ENCODE data around the gene ATXN3L.
"Not testable (repeated sequence)": the region's sequence is repeated elsewhere in the genome, so short reads cannot be mapped to it uniquely, and the experiment has no call there.

ATXN3L gene

DNA sequence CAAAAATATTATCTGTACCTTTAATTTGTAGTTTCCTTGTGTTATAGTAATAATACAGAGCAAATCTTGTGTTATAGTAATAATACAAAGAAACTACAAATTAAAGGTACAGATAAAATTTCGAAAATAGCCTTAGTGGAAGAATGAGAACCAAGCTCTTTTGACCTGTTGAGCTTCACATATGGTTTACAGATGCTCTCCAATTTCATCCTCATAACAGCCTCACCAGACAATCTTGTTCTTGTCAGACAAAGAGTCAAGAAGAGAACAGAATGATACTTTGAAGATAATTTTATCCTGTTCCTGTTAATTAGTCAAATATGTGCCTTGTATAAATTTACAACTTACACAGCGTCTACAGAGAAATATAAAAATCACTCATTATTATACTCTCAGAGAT is 12.8 kb downstream of the ATXN3L start:
- no peak for DNase-seq (ENCODE audit: low read depth in 3 of 3, low spot score in 1 of 3)

- DNase-seq (ENCODE audit: low read depth in 3 of 3, low spot score in 1 of 3) = no peak
These were observed 14.7 kb downstream of the ATXN3L start for GRCh38 chrX:13305108-13305507.

GRCh38 chrX:13304052-13304451 is 15.8 kb downstream of the ATXN3L start:
- DNase-seq (ENCODE audit: low read depth in 3 of 3, low spot score in 1 of 3) = no peak

GRCh38 chrX:13303248-13303647 is 16.6 kb downstream of the ATXN3L start:
- DNase-seq (ENCODE audit: low read depth in 3 of 3, low spot score in 1 of 3) = not testable (repeated sequence)

DNA sequence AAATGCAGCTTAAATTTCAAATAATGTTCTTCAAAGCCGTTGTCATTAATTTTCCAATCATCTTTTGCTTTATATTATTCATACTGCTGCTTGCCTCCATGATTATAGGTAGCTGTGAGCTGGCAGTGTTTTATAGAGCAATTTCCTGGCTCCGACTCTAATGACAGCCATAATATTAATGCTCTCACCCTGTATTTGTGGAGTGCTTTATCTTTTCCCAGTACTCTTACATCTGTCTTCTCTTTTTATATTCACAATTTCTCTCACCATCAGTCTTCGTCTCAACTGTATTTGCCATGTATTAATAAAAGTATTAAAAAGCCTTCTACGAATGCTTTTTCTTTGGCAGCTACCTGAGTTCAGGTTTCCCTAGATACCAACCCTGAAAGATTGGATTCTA is 21.0 kb downstream of the ATXN3L start:
- no peak for DNase-seq (ENCODE audit: low read depth in 3 of 3, low spot score in 1 of 3)

GRCh38 chrX:13295841-13296240 is 24.0 kb downstream of the ATXN3L start:
- no peak for DNase-seq (ENCODE audit: low read depth in 3 of 3, low spot score in 1 of 3)

GRCh38 chrX:13293700-13294099 is 26.2 kb downstream of the ATXN3L start:
- no peak for DNase-seq (ENCODE audit: low read depth in 3 of 3, low spot score in 1 of 3)

GRCh38 chrX:13290891-13291614 is 28.8 kb downstream of the ATXN3L start:
- no peak for DNase-seq (ENCODE audit: low read depth in 3 of 3, low spot score in 1 of 3)

- no peak for DNase-seq (ENCODE audit: low read depth in 3 of 3, low spot score in 1 of 3)
These were observed 31.2 kb downstream of the ATXN3L start for GRCh38 chrX:13288671-13289070.

DNA sequence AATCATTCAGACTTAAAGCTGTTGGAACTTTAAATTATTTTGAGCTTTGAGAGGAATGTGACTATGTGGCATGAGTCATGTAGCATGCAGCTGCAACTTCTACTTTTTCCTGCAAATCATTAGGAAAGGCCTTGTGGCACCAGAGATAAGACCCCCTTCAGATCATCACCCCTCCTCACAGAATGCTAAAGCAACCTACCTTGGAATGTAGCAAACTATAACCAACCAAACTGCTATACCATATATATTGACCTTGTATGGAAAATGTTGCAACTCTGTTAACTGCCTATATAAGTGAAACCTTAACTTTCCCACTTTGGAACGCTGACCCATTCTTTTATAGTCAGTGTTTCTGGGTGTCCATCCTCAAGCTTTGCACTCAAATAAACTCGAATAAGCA is 32.0 kb downstream of the ATXN3L start:
- no peak for DNase-seq (ENCODE audit: low read depth in 3 of 3, low spot score in 1 of 3)

DNA sequence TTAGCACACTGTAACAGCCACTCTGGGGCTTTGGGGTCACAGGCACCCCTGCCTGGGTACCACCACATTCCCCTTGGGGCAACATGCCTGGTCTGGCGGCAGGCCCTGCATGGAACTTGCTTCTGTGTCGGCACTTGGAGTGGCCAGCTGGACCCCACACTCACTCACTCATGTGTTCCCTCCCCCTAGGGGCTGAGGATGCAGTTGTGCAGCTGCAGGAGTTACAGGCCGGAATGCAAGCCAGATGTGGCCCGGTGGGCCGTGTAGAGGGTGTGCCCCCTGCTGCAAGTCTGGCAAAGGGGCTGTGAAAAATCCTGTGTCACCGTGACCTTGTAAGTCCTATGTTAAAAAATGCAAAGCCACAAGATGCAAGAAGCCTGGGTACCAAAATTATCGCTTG is 34.2 kb downstream of the ATXN3L start:
- no peak for DNase-seq (ENCODE audit: low read depth in 3 of 3, low spot score in 1 of 3)

GRCh38 chrX:13285229-13285628 is 34.6 kb downstream of the ATXN3L start:
- no peak for DNase-seq (ENCODE audit: low read depth in 3 of 3, low spot score in 1 of 3)

- DNase-seq (ENCODE audit: low read depth in 3 of 3, low spot score in 1 of 3) = no peak
These were observed 35.3 kb downstream of the ATXN3L start for GRCh38 chrX:13284570-13284969.

DNA sequence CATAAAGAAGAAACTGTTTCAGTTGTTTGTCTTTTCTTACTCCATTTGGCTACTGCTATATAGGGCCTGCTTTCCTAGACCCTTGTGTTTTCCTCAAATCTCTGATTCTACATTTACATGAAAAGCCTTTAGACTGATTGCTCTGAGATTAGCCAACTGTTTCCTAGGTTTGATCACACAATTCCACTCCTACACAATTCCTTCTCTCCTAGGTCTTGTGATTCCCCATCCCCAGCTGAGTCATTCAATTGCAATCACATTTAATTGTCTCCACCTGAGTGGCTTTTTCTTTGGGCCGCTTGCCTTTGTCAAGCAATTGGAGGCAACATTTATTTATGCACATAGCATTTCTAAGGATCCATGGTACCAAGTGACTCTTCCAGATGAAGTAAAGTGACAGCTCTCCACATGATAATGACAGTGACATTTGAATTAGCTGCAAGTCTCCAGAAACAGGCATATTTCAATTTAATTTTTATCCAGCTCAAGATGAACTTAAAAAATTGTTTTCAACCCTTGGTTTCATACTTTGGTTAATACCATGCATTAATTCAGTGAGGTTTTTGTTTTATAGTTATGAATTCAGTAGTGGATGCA is 35.8 kb downstream of the ATXN3L start:
- DNase-seq (ENCODE audit: low read depth in 3 of 3, low spot score in 1 of 3) = no peak

GRCh38 chrX:13283512-13283911 is 36.3 kb downstream of the ATXN3L start:
- no peak for DNase-seq (ENCODE audit: low read depth in 3 of 3, low spot score in 1 of 3)

DNA sequence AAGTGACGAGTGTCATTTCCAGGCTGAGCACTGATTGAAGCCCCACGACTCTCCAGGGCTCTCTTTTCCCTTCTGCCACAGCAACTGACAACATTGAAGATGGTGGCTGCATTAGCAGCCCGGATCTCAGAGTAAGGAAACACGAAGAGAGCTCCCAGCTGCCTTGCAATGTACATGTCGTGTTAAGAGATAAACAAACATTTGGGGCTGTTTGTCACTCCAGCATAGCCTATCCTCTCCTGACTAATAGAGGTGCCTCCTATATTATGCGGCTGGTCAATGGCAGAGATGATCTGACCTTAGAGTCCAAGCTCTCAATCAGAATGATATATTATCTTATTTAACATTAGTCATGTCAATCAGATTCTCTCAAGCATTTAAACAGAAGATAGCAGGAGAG is 38.6 kb downstream of the ATXN3L start:
- DNase-seq (ENCODE audit: low read depth in 3 of 3, low spot score in 1 of 3) = no peak

DNA sequence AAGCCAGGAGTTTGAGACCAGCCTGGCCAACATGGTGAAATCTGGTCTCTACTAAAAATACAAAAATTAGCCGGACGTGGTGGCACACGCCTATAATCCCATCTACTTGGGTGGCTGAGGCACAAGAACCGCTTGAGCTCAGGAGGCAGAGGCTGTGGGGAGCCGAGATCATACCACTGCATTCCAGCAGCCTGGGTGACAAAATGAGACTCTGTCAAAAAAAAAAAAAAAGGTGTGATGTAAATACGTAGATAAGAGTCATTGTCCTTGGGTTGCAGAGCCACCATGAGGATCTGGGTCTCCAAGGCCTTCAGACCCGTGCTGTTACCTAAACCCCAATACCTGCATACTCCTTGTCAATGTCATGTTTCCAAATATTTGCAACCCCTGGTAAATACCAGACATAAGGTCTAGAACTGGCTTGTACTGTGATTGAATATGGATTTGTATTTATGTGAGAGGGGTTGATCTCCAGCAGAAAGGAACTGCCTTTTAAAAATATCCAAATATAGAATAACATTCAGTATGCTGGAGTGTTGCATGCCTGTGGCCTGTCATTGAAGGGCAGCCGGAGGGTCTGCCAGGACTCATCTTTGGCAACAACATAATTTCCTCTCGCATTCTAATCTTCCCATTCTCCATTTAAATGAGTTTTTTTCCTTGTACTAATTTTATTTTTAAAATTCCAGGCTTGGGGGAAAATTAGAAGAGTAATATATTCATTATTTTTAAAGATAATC is 40.4 kb downstream of the ATXN3L start:
- no peak for DNase-seq (ENCODE audit: low read depth in 3 of 3, low spot score in 1 of 3)

- no peak for DNase-seq (ENCODE audit: low read depth in 3 of 3, low spot score in 1 of 3)
These were observed 42.3 kb downstream of the ATXN3L start for GRCh38 chrX:13277539-13277938.

- no peak for DNase-seq (ENCODE audit: low read depth in 3 of 3, low spot score in 1 of 3)
These were observed 42.9 kb downstream of the ATXN3L start for GRCh38 chrX:13276991-13277390.

DNA sequence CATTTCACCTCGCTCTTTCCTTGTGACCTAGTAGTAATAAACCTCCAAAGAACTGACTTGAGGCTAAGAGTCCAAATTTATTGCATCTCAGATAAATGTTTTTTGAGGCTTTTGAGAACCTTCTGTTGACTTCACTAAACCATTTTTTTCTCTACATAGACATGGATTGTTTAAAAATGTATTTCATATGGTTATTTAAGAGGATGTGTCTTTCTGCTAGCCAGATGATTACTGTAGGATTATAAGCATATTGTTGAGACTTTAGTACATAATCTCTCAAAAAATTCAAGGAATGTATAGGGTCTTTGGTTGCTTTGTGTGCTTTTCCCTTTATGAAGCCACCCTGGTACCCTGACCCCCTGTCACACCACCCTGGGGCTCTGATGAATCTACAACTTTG is 44.8 kb downstream of the ATXN3L start:
- no peak for DNase-seq (ENCODE audit: low read depth in 3 of 3, low spot score in 1 of 3)

GRCh38 chrX:13272426-13272825 is 47.4 kb downstream of the ATXN3L start:
- no peak for DNase-seq (ENCODE audit: low read depth in 3 of 3, low spot score in 1 of 3)

GRCh38 chrX:13271511-13271910 is 48.3 kb downstream of the ATXN3L start:
- no peak for DNase-seq (ENCODE audit: low read depth in 3 of 3, low spot score in 1 of 3)

All from stimulated activated CD4-positive, alpha-beta T cell treated with anti-CD3 and anti-CD28 coated beads, TNF-alpha, amount 100 ng/mL, for 1 hour (primary cell).